K562 (cell line): Measurements from ENCODE around the gene PPP1R10. TPM values are rescaled to one million over a fixed set of nuclear protein-coding genes. Genes with fewer than 3 reads are reported as not detected.
A peak's percentile ranks its signal among the peaks of the same experiment; 100 is the strongest.

ENCODE experiments used
- ATAC-seq: fragments of 200-7000 bp; cut with Tn5 transposase; 3 replicates; pipeline ENCODE4 v1.9.1; 2020; ENCODE audit warnings: moderate library complexity
- BruUV-seq: library from RNA; stranded (reverse); fragments of 400-500 nt; replicated peaks from 2 replicates; lab custom pipeline; 2021; lab: Mats Ljungman, UMichigan
- CTCF ChIA-PET: fragments of 300-600 bp; formaldehyde crosslinking; extraction: SDS; loops from one replicate; lab custom pipeline; 2021; ENCODE audit warnings: low intra/inter-chr PET ratio; lab: Yijun Ruan, JAX
- POLR2A ChIA-PET: fragments of 300-600, 350-650 bp; sonication (Branson Sonifier 250); formaldehyde crosslinking; extraction: SDS; loops from one replicate; lab custom pipeline; 2021; ENCODE audit warnings: antibody characterized with exemption, inconsistent platforms; lab: Yijun Ruan, JAX
- DNase-seq, 4 experiments: peaks; one replicate each; pipeline versions ENCODE4 v3.0.0 to v3.0.0-alpha.2; 2011 to 2018; ENCODE audit warnings: low spot score in 3 of 4, mixed read lengths in 3 of 4; ENCODE audit errors: extremely low read depth in 1 of 4
- FAIRE-seq: peaks from 2 replicates; lab custom pipeline; 2011; peaks lifted over from hg19 to GRCh38; lab: Jason Lieb, UNC
- H2AFZ ChIP-seq: 2 replicates; pipeline ENCODE4 v1.6.0; 2011; ENCODE audit warnings: low read depth, low read length, control low read depth, inconsistent platforms
- H3K27ac ChIP-seq: fragments of 200-600 bp; 3 replicates; pipeline ENCODE4 v1.8.0; 2011; ENCODE audit warnings: low read depth, mild to moderate bottlenecking, control low read depth, inconsistent platforms, low read length, moderate library complexity, mixed read lengths; ENCODE audit errors: extremely low read depth
- H3K27me3 ChIP-seq, 2 experiments: fragments of 300-600 bp in 1 of 2; 2 replicates in 1 of 2; 3 replicates in 1 of 2; pipeline versions ENCODE4 v1.6.0 to v1.8.0; 2011; ENCODE audit warnings: inconsistent platforms in 2 of 2, low read length in 2 of 2, mild to moderate bottlenecking in 1 of 2, mixed read lengths in 1 of 2, moderate library complexity in 1 of 2; ENCODE audit not compliant: control insufficient read depth in 2 of 2, insufficient read depth in 2 of 2
- H3K36me3 ChIP-seq: fragments of 300-600 bp; 3 replicates; pipeline ENCODE4 v1.8.0; 2011; ENCODE audit warnings: mild to moderate bottlenecking, low read length, inconsistent platforms; ENCODE audit not compliant: control insufficient read depth, insufficient read depth
- H3K4me1 ChIP-seq, 2 experiments: fragments of 200-600 bp in 1 of 2; replicated peaks in 1 of 2; 2 replicates in 1 of 2; 3 replicates in 1 of 2; pipeline versions ENCODE4 v1.5.1 to v1.8.0; 2011; ENCODE audit warnings: inconsistent platforms in 2 of 2, low read length in 2 of 2, mild to moderate bottlenecking in 1 of 2, mixed read lengths in 1 of 2, moderate library complexity in 1 of 2; ENCODE audit not compliant: control insufficient read depth in 2 of 2, insufficient read depth in 2 of 2
- H3K4me2 ChIP-seq: 2 replicates; pipeline ENCODE4 v1.6.1; 2011; ENCODE audit warnings: low read length, control low read depth, inconsistent platforms, mixed read lengths; ENCODE audit not compliant: insufficient read depth
- H3K4me3 ChIP-seq: fragments of 200-600 bp; sonication (generic), shearing (Covaris generic); 2 replicates; pipeline ENCODE4 v1.5.1; 2016; ENCODE audit warnings: control low read depth, inconsistent platforms
- H3K79me2 ChIP-seq: fragments of 200-600 bp; 3 replicates; pipeline ENCODE4 v1.8.0; 2011; ENCODE audit warnings: low read length, inconsistent platforms; ENCODE audit not compliant: control insufficient read depth, insufficient read depth
- H3K9ac ChIP-seq, 2 experiments: 2 replicates each; pipeline versions ENCODE4 v1.6.0 to v1.6.1; 2011; ENCODE audit warnings: low read depth in 2 of 2, low read length in 2 of 2, control low read depth in 1 of 2, inconsistent platforms in 1 of 2, mild to moderate bottlenecking in 1 of 2, mixed read lengths in 1 of 2; ENCODE audit not compliant: insufficient read depth in 1 of 2
- H3K9me1 ChIP-seq: one replicate; pipeline ENCODE4 v1.6.0; 2011; ENCODE audit warnings: inconsistent platforms, mild to moderate bottlenecking, low read length, moderate library complexity; ENCODE audit not compliant: control insufficient read depth, insufficient read depth
- H3K9me3 ChIP-seq: replicated peaks from 2 replicates; pipeline ENCODE4 v1.5.1; 2011; ENCODE audit warnings: low read depth, low read length, inconsistent platforms; ENCODE audit not compliant: control insufficient read depth, insufficient read depth
- H4K20me1 ChIP-seq: replicated peaks from 2 replicates; pipeline ENCODE4 v1.6.1; 2011; ENCODE audit warnings: low read length, inconsistent platforms, mixed read lengths; ENCODE audit not compliant: control insufficient read depth, insufficient read depth
- ASH1L ChIP-seq: fragments of 450-650 bp; IDR thresholded peaks from 2 replicates; pipeline ENCODE4 v1.6.1; 2018; ENCODE audit warnings: borderline replicate concordance, mild to moderate bottlenecking, low read depth; ENCODE audit not compliant: partially characterized antibody
- KLF13 ChIP-seq: fragments of 450-650 bp; IDR thresholded peaks from 2 replicates; pipeline ENCODE4 v1.6.1; 2016; ENCODE audit warnings: missing genetic modification characterization, low read depth, mild to moderate bottlenecking, missing compliant biosample characterization, moderate library complexity, borderline replicate concordance
- MYBL2 ChIP-seq, 2 experiments: fragments of 450-650 bp in 1 of 2; sonication (generic) in 1 of 2; formaldehyde crosslinking in 1 of 2; IDR thresholded peaks; 2 replicates each; pipeline versions ENCODE4 v1.6.1 to v1.8.1; 2017 to 2022; ENCODE audit warnings: borderline replicate concordance in 1 of 2, inconsistent platforms in 1 of 2, low read depth in 1 of 2, mild to moderate bottlenecking in 1 of 2, missing genetic modification reagents in 1 of 2, moderate library complexity in 1 of 2
- NFATC3 ChIP-seq: fragments of 450-650 bp; IDR thresholded peaks from 2 replicates; pipeline ENCODE4 v1.6.1; 2017; ENCODE audit warnings: mild to moderate bottlenecking
- POLR2G ChIP-seq: fragments of 200-400 bp; formaldehyde crosslinking; IDR thresholded peaks from 2 replicates; pipeline ENCODE4 v1.6.1; 2017; ENCODE audit warnings: low read depth, mild to moderate bottlenecking, antibody characterized with exemption, low read length, moderate library complexity
- RBM25 ChIP-seq: fragments of 200-400 bp; formaldehyde crosslinking; IDR thresholded peaks from 2 replicates; pipeline ENCODE4 v1.6.1; 2018; ENCODE audit warnings: low read length, low read depth, moderate library complexity; ENCODE audit not compliant: severe bottlenecking
- SIN3A ChIP-seq, 2 experiments: fragments of 150-350 bp in 1 of 2; IDR thresholded peaks; 2 replicates each; pipeline ENCODE4 v1.6.1; 2011 to 2016; ENCODE audit warnings: borderline replicate concordance in 2 of 2, low read depth in 2 of 2, low read length in 2 of 2, mild to moderate bottlenecking in 2 of 2, moderate library complexity in 2 of 2; ENCODE audit not compliant: control insufficient read depth in 1 of 2
- TAL1 ChIP-seq: fragments of 450-650 bp; IDR thresholded peaks from 2 replicates; pipeline ENCODE4 v1.6.1; 2016; ENCODE audit warnings: mild to moderate bottlenecking
- U2AF1 ChIP-seq: fragments of 200-400 bp; formaldehyde crosslinking; optimal IDR thresholded peaks from 2 replicates; pipeline ENCODE3; 2017; ENCODE audit warnings: mild to moderate bottlenecking, low read depth, low read length, moderate library complexity
- WGBS: fragments of 100-300 bp; shearing (Covaris generic); methylation state at CpG from one replicate; pipeline ENCODE4 v1.1.6; 2016; ENCODE audit warnings: low coverage, mixed read lengths; ENCODE audit not compliant: insufficient coverage; ENCODE audit errors: missing lambda C conversion rate; 5-methylcytosine and 5-hydroxymethylcytosine counted together
- in situ Hi-C: fragments of 300-500 bp; cut with MboI; formaldehyde crosslinking; loops from 4 replicates; pipeline ENCODE4 v1.15.0; 2018; ENCODE audit warnings: inconsistent platforms, mixed read lengths
- intact Hi-C: fragments of 100-400 bp; cut with micrococcal nuclease; formaldehyde crosslinking; loops from 2 replicates; pipeline ENCODE4 v1.14.2; 2022
- polyA plus RNA-seq, 8 experiments: library from polyadenylated mRNA; depleted of rRNA in 4 of 8; stranded (reverse) in 5 of 8; unstranded in 3 of 8; fragments of >200 nt; fragmentation: Nextera tagmentation in 2 of 8; fragmentation: Illumina TruSeq in 1 of 8; extraction: Ambion mirVana in 2 of 8; extraction: Trizol in 1 of 8; gene quantifications; 2 replicates each; pipeline versions ENCODE4 v1.2.1 to v1.2.3, GENCODE V29; 2011 to 2014; ENCODE audit warnings: inconsistent platforms in 1 of 8, missing spikeins in 1 of 8
- total RNA-seq, 7 experiments: library from RNA; depleted of rRNA in 6 of 7; stranded (reverse); fragments of >200 nt in 6 of 7; fragmentation: Illumina TruSeq in 2 of 7; extraction: Trizol in 2 of 7; gene quantifications; 2 replicates each; pipeline versions ENCODE4 v1.2.1 to v1.2.3, GENCODE V29; 2011 to 2021; ENCODE audit warnings: low replicate concordance in 1 of 7
- TF ChIP-seq, protein P1 (sequence below): fragments of 450-650 bp; conservative IDR thresholded peaks from 2 replicates; pipeline ENCODE4 v1.6.1; 2016; ENCODE audit warnings: missing genetic modification characterization, low read depth, mild to moderate bottlenecking, missing compliant biosample characterization, moderate library complexity

The PPP1R10 gene
- total and polyA plus RNA-seq, 9 of the 15 experiments (the other 6 are each of a cell fraction or from before 2014, with no cell fraction given), result 14.1 to 65.5 (median 32.6) TPM

DNA sequence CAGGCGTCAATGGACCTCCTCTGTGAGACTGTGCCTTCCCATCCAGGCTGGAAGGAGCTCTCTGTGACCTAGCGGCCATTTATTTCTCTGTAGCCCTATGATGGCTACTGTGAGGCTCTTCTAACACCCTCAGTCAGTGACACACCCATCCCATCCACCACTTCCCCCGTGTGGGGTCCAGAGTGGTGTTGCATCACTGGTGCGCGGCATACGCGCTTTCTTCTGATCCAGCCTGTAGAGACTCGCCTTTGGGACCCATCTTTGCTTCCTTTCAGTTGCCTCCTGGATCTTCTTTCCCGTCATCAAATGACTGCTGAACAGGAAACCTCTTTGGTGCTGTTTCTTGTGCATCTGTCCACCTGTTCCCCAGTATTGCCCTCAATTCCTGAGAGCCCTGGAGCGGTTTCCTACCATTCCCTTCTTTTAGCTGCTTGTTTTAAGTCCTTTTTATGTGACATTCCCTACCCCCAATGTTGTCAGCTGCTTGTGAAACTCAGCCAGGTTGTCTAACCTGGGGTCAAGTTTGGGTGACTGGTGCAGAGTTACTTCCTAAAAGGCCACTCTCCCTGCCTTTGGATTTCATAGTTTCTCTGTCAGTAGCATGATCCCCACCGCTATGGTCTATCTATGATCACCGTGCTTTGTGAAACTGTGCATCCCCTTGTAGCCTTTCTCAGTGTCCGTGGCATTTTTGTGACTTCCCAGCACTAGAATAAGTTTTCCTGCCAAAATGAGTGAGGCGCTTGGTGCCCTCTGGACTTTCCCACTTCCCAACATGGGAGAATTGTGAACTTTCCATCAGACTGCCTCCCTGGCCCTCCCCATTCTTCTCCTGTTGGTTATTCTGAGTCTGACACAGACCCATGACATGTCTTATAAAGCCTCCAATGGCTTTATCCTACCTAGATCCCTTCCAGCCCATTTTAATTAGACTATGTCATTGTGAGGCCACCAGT is 54.3 kb downstream of the PPP1R10 start (continued):
- TF ChIP-seq, protein P1, sequence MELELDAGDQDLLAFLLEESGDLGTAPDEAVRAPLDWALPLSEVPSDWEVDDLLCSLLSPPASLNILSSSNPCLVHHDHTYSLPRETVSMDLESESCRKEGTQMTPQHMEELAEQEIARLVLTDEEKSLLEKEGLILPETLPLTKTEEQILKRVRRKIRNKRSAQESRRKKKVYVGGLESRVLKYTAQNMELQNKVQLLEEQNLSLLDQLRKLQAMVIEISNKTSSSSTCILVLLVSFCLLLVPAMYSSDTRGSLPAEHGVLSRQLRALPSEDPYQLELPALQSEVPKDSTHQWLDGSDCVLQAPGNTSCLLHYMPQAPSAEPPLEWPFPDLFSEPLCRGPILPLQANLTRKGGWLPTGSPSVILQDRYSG (tag), result no peak

DNA sequence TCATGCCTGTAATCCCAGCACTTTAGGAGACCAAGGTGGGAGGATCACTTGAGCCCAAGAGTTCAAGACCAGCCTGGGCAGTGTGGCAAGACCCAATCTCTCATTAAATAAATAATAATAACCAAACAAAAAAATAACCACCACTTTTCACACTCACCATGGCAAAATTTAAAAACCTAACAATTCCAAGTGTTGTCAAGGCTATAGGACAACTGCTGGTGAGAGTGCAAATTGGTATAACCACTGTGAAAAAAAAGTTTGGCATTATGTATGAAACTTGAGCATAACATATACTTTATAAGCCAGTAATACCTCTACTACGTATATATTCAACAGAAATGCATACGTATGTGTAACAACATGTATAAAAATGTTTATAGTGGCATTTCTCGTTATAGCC is 56.1 kb downstream of the PPP1R10 start:
- 93% methylated on average over 3 of the region's 3 CpGs for WGBS
- H3K79me2 ChIP-seq, result peaks cover 38% of the 10 kb centered on the region
- DNase-seq (no peak), ATAC-seq (no peak), FAIRE-seq (no peak)
- no peak overlapping the region for H2AFZ ChIP-seq
- H3K4me3 ChIP-seq, result no peak overlapping the region
- peaks cover 59% of the 10 kb centered on the region for H3K36me3 ChIP-seq
- intact Hi-C loops (no loop called here), in situ Hi-C loops (no loop called here)
- peaks cover 12 to 15% of the 10 kb centered on the region in 2 experiments; a peak in 4 of 5 replicates for H3K4me1 ChIP-seq
- no peaks in the 10 kb centered on the region for H3K9me1 ChIP-seq
- BruUV-seq, result no TSS peak
- H3K9ac ChIP-seq, result no peak overlapping the region
- no peaks in the 10 kb centered on the region for H3K9me3 ChIP-seq
- H3K27ac ChIP-seq, result no peak overlapping the region
- CTCF ChIA-PET, result interaction anchor here (0.6 kb wide), 1 partner anchor 30 kb away, joined by 5 read pairs; no protein-coding TSS in a partner anchor
- POLR2A ChIA-PET, result no interaction called here
- H3K4me2 ChIP-seq, result no peak overlapping the region
- no peaks in the 10 kb centered on the region for H3K27me3 ChIP-seq
- H4K20me1 ChIP-seq, result no peaks in the 10 kb centered on the region
- no peak for TF ChIP-seq ASH1L
- 0 out of 2 replicates have a peak, but pooled peaks have one; percentile 10 for TF ChIP-seq POLR2G
- no peak for TF ChIP-seq U2AF1
- no peak for TF ChIP-seq SIN3A (IDR thresholded peaks at IDR 0.05; ENCODE audit: borderline replicate concordance in 2 of 2, control insufficient read depth in 1 of 2, low read depth in 2 of 2, low read length in 2 of 2)
- no peak for TF ChIP-seq KLF13
- no peak for TF ChIP-seq TAL1
- TF ChIP-seq RBM25, result peak; percentile 93
- no peak for TF ChIP-seq MYBL2 (IDR thresholded peaks at IDR 0.05; ENCODE audit: low read depth)
- no peak for TF ChIP-seq MYBL2 (CRISPR knock-in tag; IDR thresholded peaks at IDR 0.05; ENCODE audit: borderline replicate concordance)
- no peak for TF ChIP-seq NFATC3
